Pancreas (tissue), 10 donors: Measurements from ENCODE around the gene FARP1. TPM values are rescaled to one million over a fixed set of nuclear protein-coding genes. Genes with fewer than 3 reads are reported as not detected.

Experiments
- ATAC-seq, 4 donors: fragments of 200-7000 bp; cut with Tn5 transposase; one replicate each; pipeline versions ENCODE4 v1.8.0 to v1.9.1; 2020; ENCODE audit warnings: mild to moderate bottlenecking in 4 of 4, moderate library complexity in 4 of 4
- DNase-seq, 6 donors: peaks; one replicate each; pipeline ENCODE4 v3.0.0-alpha.2; 2020
- FAIRE-seq: peaks from 2 replicates; lab custom pipeline; 2012; peaks lifted over from hg19 to GRCh38; lab: Jason Lieb, UNC
- H3K27ac ChIP-seq, 4 donors: fragments of 200-600 bp; sonication (generic); 1 replicate in 3 of 4; 2 replicates in 1 of 4; pipeline versions ENCODE4 v1.5.0 to v1.8.0; 2020
- H3K27me3 ChIP-seq, 4 donors: fragments of 200-600 bp; one replicate each; pipeline ENCODE4 v1.8.0; 2021
- H3K36me3 ChIP-seq, 3 donors: fragments of 200-600 bp; sonication (generic) in 1 of 3; one replicate each; pipeline versions ENCODE4 v1.5.0 to v1.8.0; 2020 to 2021
- H3K4me1 ChIP-seq, 3 donors: fragments of 200-600 bp; one replicate each; pipeline ENCODE4 v1.8.0; 2021
- H3K4me3 ChIP-seq, 4 donors: fragments of 200-600 bp; sonication (generic) in 2 of 4; one replicate each; pipeline versions ENCODE4 v1.5.0 to v1.8.0; 2020 to 2021
- H3K9me3 ChIP-seq, 4 donors: fragments of 200-600 bp; one replicate each; pipeline ENCODE4 v1.8.0; 2021
- WGBS, 2 donors: extraction: QIAGEN DNeasy Blood & Tissue Kit; methylation state at CpG; one replicate each; pipeline ENCODE4 v1.1.7; 2013; 5-methylcytosine and 5-hydroxymethylcytosine counted together
- intact Hi-C, 3 donors: fragments of 100-400 bp; cut with DNase I; formaldehyde crosslinking; loops; one replicate each; pipeline versions ENCODE4 v1.11.1 to v1.14.2; 2022
- polyA plus RNA-seq, 2 donors: library from polyadenylated mRNA; stranded (reverse); fragments of 200-250 nt; gene quantifications; one replicate each; pipeline ENCODE4 v1.2.3, GENCODE V29; 2013
- total RNA-seq, 6 donors: library from RNA; stranded (reverse); fragmentation: NEBNext Ultra II Directional in 4 of 6; extraction: Animal tissue kit (Norgen Biotek cat#: 25700) in 4 of 6; gene quantifications; one replicate each; pipeline versions ENCODE4 v1.2.1 to v1.2.4, GENCODE V29; 2021 to 2023
- TF ChIP-seq, protein P1 (sequence below), 4 donors: fragments of 200-600 bp; sonication (generic) in 3 of 4; IDR thresholded peaks; one replicate each; pipeline versions ENCODE4 v1.5.0 to v1.8.0; 2021; ENCODE audit warnings: antibody characterized with exemption in 4 of 4
- donor health status: healthy with polysubstance abuse.
- donor health status: DM: no; HTN: no; CAD: no; lungs with moderate emphysema.
- donor health status: DM: no; HTN: no; CAD: no.
- donor health status: control.
- donor health status: control.
- donor health status: Bipolar disorder and iron deficiency.
- donor health status: DM: yes; HTN: yes; CAD: no.
- donor health status: DM: no; HTN: no; CAD: no.
- donor health status: DM: no; HTN: no; CAD: no.
- donor health status: DM: yes; HTN: yes; CAD: no.

Gene FARP1
- total and polyA plus RNA-seq, 8 donors: 30.8 to 95.1 (median 56.0) TPM

DNA sequence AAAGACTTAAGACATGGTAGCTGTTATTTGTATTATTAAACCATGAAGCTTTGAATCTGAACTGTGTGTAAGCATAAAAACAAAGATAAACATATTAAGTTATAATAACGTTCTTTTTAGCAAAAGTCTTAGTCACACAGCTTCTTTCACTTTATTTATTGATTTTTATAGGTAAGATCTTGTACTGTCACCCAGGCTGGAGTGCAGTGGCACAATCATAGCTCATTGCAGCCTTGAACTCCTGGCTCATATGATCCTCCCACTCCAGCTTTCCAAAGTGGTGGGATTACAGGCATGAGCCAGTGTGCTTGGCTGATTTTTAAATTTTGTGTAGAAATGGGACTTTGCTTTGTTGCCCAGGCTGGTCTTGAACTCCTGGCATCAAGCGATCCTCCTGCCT lies 13.4 kb downstream of the FARP1 start:
- H3K9me3 ChIP-seq: no peaks in the 10 kb centered on the region
- H3K4me3 ChIP-seq: no peak overlapping the region
- H3K27me3 ChIP-seq: no peaks in the 10 kb centered on the region
- peaks cover 0 to 14% (median 0%) of the 10 kb centered on the region in 3 donors for H3K4me1 ChIP-seq
- H3K27ac ChIP-seq: no peak overlapping the region
- no peak for FAIRE-seq
- DNase-seq: no peak
- no peak for ATAC-seq
- 53 to 56% methylated on average over 2 of the region's 2 CpGs for WGBS, 2 donors
- H3K36me3 ChIP-seq: no peaks in the 10 kb centered on the region
- TF ChIP-seq, protein P1, sequence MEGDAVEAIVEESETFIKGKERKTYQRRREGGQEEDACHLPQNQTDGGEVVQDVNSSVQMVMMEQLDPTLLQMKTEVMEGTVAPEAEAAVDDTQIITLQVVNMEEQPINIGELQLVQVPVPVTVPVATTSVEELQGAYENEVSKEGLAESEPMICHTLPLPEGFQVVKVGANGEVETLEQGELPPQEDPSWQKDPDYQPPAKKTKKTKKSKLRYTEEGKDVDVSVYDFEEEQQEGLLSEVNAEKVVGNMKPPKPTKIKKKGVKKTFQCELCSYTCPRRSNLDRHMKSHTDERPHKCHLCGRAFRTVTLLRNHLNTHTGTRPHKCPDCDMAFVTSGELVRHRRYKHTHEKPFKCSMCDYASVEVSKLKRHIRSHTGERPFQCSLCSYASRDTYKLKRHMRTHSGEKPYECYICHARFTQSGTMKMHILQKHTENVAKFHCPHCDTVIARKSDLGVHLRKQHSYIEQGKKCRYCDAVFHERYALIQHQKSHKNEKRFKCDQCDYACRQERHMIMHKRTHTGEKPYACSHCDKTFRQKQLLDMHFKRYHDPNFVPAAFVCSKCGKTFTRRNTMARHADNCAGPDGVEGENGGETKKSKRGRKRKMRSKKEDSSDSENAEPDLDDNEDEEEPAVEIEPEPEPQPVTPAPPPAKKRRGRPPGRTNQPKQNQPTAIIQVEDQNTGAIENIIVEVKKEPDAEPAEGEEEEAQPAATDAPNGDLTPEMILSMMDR (IDR thresholded peaks at IDR 0.05): no peak
- intact Hi-C loops: no loop called here

DNA sequence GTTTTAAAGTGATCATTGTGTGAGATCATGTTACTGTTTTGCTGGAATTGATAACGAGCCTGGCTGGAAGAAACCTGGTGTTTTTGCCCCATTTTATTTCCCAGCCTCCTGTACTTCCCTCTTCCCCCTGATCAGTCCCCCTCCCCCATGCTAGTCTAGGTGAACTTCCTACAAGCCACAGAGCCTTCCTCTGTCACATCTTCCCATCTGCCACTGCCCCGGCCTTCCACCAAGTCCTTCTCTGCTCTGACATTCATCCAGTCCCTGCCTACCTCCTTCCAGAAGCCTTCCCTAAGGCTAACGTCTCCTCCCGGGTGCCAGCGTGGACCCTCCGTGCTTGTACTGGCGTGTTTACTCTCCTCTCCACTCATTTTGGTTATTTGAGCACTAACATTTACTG lies 14.3 kb downstream of the FARP1 start:
- 81% methylated on average over 7 of the region's 7 CpGs for WGBS, 2 donors

DNA sequence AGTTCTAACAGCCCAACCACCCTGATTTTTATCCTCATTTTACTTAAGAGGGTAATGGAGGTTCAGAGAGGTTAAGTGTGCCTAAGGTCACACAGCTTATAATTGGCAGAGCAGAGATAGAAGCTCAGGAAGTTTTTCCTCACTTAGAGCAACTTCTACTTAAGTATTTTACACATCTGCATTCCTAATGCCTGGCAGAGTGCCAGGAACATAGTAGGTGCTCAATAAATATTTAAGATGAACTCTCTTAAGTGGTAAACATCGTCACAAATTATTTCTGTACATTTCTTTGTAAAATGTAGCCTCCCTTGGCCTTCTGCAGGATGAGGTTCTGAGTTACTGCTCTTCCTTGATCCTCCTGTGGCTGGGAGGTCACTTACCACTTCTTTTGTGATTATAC lies 14.7 kb downstream of the FARP1 start:
- intact Hi-C loops: no loop called here
- ATAC-seq: no peak
- FAIRE-seq: no peak
- H3K27ac ChIP-seq: no peak overlapping the region
- no peaks in the 10 kb centered on the region for H3K36me3 ChIP-seq
- H3K4me1 ChIP-seq: peaks cover 0 to 14% (median 0%) of the 10 kb centered on the region in 3 donors
- H3K27me3 ChIP-seq: no peaks in the 10 kb centered on the region
- no peak overlapping the region for H3K4me3 ChIP-seq
- TF ChIP-seq, protein P1 (IDR thresholded peaks at IDR 0.05): no peak
- H3K9me3 ChIP-seq: no peaks in the 10 kb centered on the region
- whole genome bisulfite sequencing, 2 donors: 92 to 97% methylated on average over 1 of the region's 1 CpG
- no peak for DNase-seq

More for the DNA sequence above, 14.3 kb downstream of the FARP1 start:
- Histone ChIP-seq H3K36me3 (no peaks in the 10 kb centered on the region), H3K4me3 (no peak overlapping the region), H3K9me3 (no peaks in the 10 kb centered on the region), H3K4me1 (peaks cover 0 to 14% (median 0%) of the 10 kb centered on the region in 3 donors), H3K27ac (no peak overlapping the region), H3K27me3 (no peaks in the 10 kb centered on the region)
- DNase-seq (no peak), FAIRE-seq (no peak), ATAC-seq (peak in 2 of 4 donors; percentile 21 to 30)
- TF ChIP-seq, protein P1 (IDR thresholded peaks at IDR 0.05): no peak
- intact Hi-C loops: no loop called here

DNA sequence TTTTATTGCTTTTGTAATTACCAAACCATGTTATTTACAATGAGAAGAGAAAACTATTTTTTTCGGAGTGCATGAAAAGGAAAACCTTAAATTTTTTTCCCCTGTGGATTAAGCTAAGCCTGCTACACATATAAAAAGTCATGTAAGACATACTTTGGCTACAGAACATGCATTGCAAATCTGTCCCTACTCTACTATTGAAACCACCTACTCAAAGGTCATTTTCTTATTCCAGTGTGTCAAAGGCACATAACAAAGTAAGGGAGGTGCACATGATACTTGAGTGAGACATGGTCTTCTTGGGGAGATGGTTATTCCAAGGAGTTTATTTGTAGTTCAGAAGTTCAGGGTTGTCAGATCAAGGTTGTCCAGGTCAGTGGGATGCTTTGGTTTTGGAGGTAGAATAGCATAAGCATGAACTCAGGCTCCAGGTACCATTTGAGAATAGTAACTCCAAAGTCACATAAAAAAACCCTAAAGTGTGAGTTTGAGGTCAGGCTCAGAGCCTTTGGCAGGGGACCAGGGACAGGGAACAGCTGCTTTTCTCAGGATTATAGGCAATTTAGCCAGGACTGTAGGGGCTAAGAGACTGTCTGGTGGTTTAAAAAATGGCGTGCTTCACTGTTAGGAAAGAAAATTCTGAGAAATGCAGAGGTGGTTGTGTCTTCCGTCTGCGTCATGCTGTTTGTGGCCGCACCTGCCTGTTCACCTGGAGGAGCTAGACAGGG lies 15.4 kb downstream of the FARP1 start:
- peak in 1 of 6 donors; percentile 13 for DNase-seq
- intact Hi-C loops: no loop called here
- peaks cover 0 to 14% (median 0%) of the 10 kb centered on the region in 3 donors for H3K4me1 ChIP-seq
- H3K27ac ChIP-seq: no peak overlapping the region
- H3K4me3 ChIP-seq: no peak overlapping the region
- no peaks in the 10 kb centered on the region for H3K9me3 ChIP-seq
- no peak for FAIRE-seq
- no peaks in the 10 kb centered on the region for H3K36me3 ChIP-seq
- ATAC-seq: peak in 2 of 4 donors; percentile 23 to 53
- WGBS, 2 donors: 76 to 84% methylated on average over 5 of the region's 5 CpGs
- no peaks in the 10 kb centered on the region for H3K27me3 ChIP-seq
- TF ChIP-seq, protein P1 (IDR thresholded peaks at IDR 0.05): no peak

DNA sequence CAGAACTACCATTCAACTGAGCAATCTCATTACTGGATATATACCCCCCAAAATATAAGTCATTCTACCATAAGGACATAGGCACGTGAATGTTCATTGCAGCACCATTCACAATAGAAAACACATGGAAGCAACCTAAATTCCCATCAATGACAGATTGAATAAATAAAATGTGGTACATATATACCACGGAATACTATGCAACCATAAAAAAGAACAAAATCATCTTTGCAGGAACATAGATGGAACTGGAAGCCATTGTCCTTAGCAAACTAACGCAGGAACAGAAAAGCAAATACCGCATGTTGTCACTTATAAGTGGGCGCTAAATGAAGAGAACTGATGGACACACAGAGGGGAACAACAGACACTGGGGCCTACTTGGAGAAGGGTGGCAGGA lies 20.0 kb downstream of the FARP1 start:
- ATAC-seq: no peak
- no peak overlapping the region for H3K4me3 ChIP-seq
- TF ChIP-seq, protein P1 (IDR thresholded peaks at IDR 0.05): no peak
- DNase-seq: no peak
- H3K27ac ChIP-seq: no peak overlapping the region
- WGBS, 2 donors: 98% methylated on average over 5 of the region's 5 CpGs
- H3K36me3 ChIP-seq: no peaks in the 10 kb centered on the region
- peaks cover 0 to 2% (median 0%) of the 10 kb centered on the region in 3 donors for H3K4me1 ChIP-seq
- H3K9me3 ChIP-seq: no peaks in the 10 kb centered on the region
- FAIRE-seq: no peak
- H3K27me3 ChIP-seq: no peaks in the 10 kb centered on the region
- intact Hi-C loops: no loop called here
